TTC549 (cell line): Measurements from ENCODE around the gene ACYP2.
"Not testable (repeated sequence)": the region's sequence is repeated elsewhere in the genome, so short reads cannot be mapped to it uniquely, and the experiment has no call there.

Experiments used
- FAIRE-seq: peaks from 2 replicates; lab custom pipeline; 2012; peaks lifted over from hg19 to GRCh38; lab: Jason Lieb, UNC

Gene ACYP2

GRCh38 chr2:54115284-54116137 lies at the start of gene ACYP2:
Gene ACYP2 (plus strand): TSS chr2:54115615.
- peak; percentile 62 for FAIRE-seq

- FAIRE-seq: no peak
Observed at GRCh38 chr2:54065891-54066290, 49.5 kb upstream of the ACYP2 start.

GRCh38 chr2:54067851-54068375 lies 47.5 kb upstream of the ACYP2 start:
- no peak for FAIRE-seq

GRCh38 chr2:54072483-54072882 lies 42.9 kb upstream of the ACYP2 start:
- not testable (repeated sequence) for FAIRE-seq

GRCh38 chr2:54073796-54074195 lies 41.6 kb upstream of the ACYP2 start:
- no peak for FAIRE-seq

- FAIRE-seq: no peak
Observed at GRCh38 chr2:54074606-54075341, 40.6 kb upstream of the ACYP2 start.

GRCh38 chr2:54076586-54076985 lies 38.8 kb upstream of the ACYP2 start:
- no peak for FAIRE-seq

- FAIRE-seq: no peak
Observed at GRCh38 chr2:54077088-54077900, 38.1 kb upstream of the ACYP2 start.

GRCh38 chr2:54079331-54079730 lies 36.1 kb upstream of the ACYP2 start:
- no peak for FAIRE-seq

- no peak for FAIRE-seq
Observed at GRCh38 chr2:54081574-54081973, 33.8 kb upstream of the ACYP2 start.

- FAIRE-seq: no peak
Observed at GRCh38 chr2:54083021-54083420, 32.4 kb upstream of the ACYP2 start.

- FAIRE-seq: no peak
Observed at GRCh38 chr2:54083445-54083844, 32.0 kb upstream of the ACYP2 start.

- no peak for FAIRE-seq
Observed at GRCh38 chr2:54084600-54084999, 30.8 kb upstream of the ACYP2 start.

GRCh38 chr2:54085069-54085468 lies 30.3 kb upstream of the ACYP2 start:
- FAIRE-seq: no peak

- FAIRE-seq: no peak
Observed at GRCh38 chr2:54086157-54086556, 29.3 kb upstream of the ACYP2 start.

- FAIRE-seq: no peak
Observed at GRCh38 chr2:54088191-54088634, 27.2 kb upstream of the ACYP2 start.

GRCh38 chr2:54088719-54089118 lies 26.7 kb upstream of the ACYP2 start:
- no peak for FAIRE-seq

- no peak for FAIRE-seq
Observed at GRCh38 chr2:54090521-54091117, 24.8 kb upstream of the ACYP2 start.

- no peak for FAIRE-seq
Observed at GRCh38 chr2:54092940-54093339, 22.5 kb upstream of the ACYP2 start.

- not testable (repeated sequence) for FAIRE-seq
Observed at GRCh38 chr2:54095406-54095805, 20.0 kb upstream of the ACYP2 start.

GRCh38 chr2:54096141-54096540 lies 19.3 kb upstream of the ACYP2 start:
- not testable (repeated sequence) for FAIRE-seq

GRCh38 chr2:54097124-54097523 lies 18.3 kb upstream of the ACYP2 start:
- FAIRE-seq: no peak
